Measurements from ENCODE around the gene KIAA1586.
"Not testable (repeated sequence)": the region's sequence is repeated elsewhere in the genome, so short reads cannot be mapped to it uniquely, and the experiment has no call there.

The KIAA1586 gene

DNA sequence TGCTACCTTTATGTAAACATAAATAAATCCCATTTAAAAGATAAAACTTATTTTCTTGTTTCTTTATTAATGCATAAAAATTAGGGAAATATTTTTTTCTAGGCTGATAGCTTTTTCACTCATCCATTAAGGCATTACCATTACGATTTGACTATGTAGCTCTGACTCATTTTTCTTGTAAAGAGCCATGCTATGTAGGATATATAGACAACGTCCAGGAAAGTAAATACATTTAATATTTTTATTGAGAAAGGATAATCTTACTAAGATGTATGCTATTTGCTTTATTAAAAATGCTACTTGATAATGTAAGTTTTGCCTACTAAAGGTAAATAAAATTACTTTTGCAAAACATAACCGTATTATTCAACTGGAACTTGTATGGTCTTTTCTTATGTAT is 19.2 kb upstream of the KIAA1586 start:
- no peak for DNase-seq (ENCODE audit: low read depth)
- H3K4me3 ChIP-seq (ENCODE audit: low read depth, low read length), result no peak overlapping the region
- TF ChIP-seq, protein P1, sequence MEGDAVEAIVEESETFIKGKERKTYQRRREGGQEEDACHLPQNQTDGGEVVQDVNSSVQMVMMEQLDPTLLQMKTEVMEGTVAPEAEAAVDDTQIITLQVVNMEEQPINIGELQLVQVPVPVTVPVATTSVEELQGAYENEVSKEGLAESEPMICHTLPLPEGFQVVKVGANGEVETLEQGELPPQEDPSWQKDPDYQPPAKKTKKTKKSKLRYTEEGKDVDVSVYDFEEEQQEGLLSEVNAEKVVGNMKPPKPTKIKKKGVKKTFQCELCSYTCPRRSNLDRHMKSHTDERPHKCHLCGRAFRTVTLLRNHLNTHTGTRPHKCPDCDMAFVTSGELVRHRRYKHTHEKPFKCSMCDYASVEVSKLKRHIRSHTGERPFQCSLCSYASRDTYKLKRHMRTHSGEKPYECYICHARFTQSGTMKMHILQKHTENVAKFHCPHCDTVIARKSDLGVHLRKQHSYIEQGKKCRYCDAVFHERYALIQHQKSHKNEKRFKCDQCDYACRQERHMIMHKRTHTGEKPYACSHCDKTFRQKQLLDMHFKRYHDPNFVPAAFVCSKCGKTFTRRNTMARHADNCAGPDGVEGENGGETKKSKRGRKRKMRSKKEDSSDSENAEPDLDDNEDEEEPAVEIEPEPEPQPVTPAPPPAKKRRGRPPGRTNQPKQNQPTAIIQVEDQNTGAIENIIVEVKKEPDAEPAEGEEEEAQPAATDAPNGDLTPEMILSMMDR (IDR thresholded peaks at IDR 0.05; ENCODE audit: insufficient read depth, low read depth, low read length, missing control alignments), result no peak

DNA sequence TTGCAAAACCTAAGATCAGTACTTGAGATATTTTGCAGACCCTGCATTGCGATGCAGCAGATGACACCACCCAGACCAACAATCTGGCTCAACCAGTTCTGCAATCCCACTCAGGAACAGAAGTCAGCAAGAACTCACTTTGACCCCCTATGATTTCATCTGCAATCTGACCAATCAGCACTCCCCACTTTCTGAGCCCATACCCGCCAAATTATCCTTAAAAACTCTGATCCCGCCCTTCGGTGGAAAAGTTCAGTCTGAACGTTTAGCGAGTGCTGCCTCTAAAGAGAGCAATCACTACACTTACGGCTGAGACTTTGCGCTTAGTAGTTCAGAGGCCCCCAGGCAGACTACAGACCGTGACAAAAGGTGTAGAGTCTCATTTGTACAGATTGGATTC is 17.3 kb upstream of the KIAA1586 start:
- DNase-seq (ENCODE audit: low read depth), result no peak
- TF ChIP-seq, protein P1 (IDR thresholded peaks at IDR 0.05; ENCODE audit: insufficient read depth, low read depth, low read length, missing control alignments), result no peak
- H3K4me3 ChIP-seq (ENCODE audit: low read depth, low read length), result no peak overlapping the region

DNA sequence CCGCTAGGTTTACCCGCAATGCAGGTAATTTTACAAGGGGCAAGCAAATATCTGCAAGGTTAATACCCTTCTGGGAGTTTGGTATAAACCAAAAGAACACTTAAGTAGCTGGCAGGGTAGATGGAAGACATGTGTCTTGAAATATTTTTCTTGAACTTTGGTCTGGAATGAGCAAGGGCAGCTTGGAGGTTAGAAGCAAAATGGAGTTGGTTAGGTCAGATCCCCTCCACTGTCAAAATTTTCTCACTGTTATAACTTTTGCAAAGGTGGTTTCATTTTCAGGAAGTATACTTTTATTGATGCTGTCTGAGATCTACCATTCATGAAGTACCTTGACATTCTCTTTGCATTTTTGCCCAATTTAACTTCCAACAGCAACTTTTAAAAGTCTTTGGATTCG is 13.3 kb upstream of the KIAA1586 start:
- no peak overlapping the region for H3K4me3 ChIP-seq (ENCODE audit: low read depth, low read length)

DNA sequence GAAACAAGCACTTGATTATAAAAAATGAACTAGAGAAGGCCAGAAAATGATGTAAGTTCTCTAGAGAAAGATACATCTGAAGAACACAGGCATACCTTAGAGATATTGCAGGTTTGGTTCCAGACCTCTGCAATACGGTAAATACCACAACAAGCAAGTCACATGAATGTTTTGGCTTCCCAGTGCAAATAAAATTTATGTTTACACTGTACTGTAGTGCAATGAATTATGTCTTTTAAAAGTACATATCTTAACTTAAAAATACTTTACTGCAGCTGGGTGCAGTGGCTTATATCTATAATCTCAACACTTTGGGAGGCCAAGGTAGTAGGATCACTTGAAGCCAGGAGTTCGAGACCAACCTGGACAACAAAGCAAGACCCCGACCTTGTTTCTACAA is 10.9 kb upstream of the KIAA1586 start:
- TF ChIP-seq, protein P1 (IDR thresholded peaks at IDR 0.05; ENCODE audit: insufficient read depth, low read depth, low read length, missing control alignments), result no peak
- DNase-seq (ENCODE audit: low read depth), result no peak
- no peak overlapping the region for H3K4me3 ChIP-seq (ENCODE audit: low read depth, low read length)

More for the DNA sequence above, 13.3 kb upstream of the KIAA1586 start:
- TF ChIP-seq, protein P1 (IDR thresholded peaks at IDR 0.05; ENCODE audit: insufficient read depth, low read depth, low read length, missing control alignments), result no peak
- DNase-seq (ENCODE audit: low read depth), result no peak

DNA sequence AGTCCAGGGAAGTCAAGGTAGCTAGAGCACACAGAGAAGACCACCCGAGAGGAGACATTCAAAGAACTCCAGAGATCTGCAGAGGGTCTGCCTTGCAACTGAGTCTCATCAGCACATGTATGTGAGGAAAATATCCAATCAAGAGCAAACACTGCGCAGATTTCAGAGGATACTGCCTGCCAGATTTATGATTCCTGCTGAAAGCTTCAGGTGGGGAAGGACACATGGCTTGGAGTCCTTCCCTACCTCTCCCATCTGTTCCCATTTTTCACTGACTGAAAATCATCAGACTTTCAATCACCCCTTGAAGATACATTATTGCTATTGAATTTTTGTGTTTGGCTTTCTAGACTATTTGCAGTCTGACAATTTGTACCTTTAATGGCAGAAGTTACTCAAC is 7.6 kb upstream of the KIAA1586 start:
- no peak for DNase-seq (ENCODE audit: low read depth)
- TF ChIP-seq, protein P1 (IDR thresholded peaks at IDR 0.05; ENCODE audit: insufficient read depth, low read depth, low read length, missing control alignments), result no peak
- no peak overlapping the region for H3K4me3 ChIP-seq (ENCODE audit: low read depth, low read length)

DNA sequence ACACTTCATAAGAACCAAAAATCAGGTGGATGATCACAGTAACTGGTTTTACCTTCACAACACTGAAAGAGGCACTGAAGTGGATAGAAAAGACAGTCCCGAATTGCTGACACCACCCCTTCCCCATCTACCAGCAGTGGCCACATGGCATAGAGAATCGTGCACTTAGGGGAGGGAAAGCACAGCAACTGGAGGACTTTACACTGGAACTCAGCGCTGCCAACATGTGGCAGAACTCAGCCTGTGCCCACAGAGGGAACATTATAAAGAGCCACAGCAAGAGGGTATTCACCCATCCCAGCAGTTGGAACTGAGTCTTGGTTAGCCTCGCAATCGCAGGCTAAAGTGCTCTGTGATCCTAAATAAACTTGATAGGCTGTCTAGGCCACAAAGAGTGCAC is 6.5 kb upstream of the KIAA1586 start:
- TF ChIP-seq, protein P1 (IDR thresholded peaks at IDR 0.05; ENCODE audit: insufficient read depth, low read depth, low read length, missing control alignments), result no peak
- no peak overlapping the region for H3K4me3 ChIP-seq (ENCODE audit: low read depth, low read length)
- DNase-seq (ENCODE audit: low read depth), result peak; percentile 15

DNA sequence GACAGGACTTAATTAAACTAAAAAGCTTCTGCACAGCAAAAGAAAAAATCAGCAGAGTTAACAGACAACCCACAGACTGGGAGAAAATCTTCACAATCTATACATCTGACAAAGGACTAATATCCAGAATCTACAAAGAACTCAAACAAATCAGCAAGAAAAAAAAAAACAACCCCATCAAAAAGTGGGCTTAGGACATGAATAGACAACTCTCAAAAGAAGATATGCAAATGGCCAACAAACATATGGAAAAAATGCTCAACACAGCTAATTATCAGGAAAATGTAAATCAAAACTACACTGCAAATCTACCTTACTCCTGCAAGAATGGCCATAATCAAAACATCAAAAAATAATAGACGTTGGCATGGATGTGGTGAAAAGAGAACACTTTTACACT is 2.4 kb upstream of the KIAA1586 start:
- not testable (repeated sequence) for H3K4me3 ChIP-seq (ENCODE audit: low read depth, low read length); DNase-seq (ENCODE audit: low read depth)

All from GM12865 (cell line).